KMS-11 (cell line): ENCODE data around the gene DSG4.

Experiments used
- H2AFZ ChIP-seq: fragments of 200-600 bp; sonication (generic); 2 replicates; pipeline ENCODE4 v1.6.1; 2016; ENCODE audit warnings: antibody characterized with exemption, mixed run types, low read depth
- H3K27ac ChIP-seq: fragments of 200-600 bp; sonication (generic); 2 replicates; pipeline ENCODE4 v1.6.1; 2016; ENCODE audit warnings: mild to moderate bottlenecking, mixed run types
- H3K27me3 ChIP-seq: fragments of 200-600 bp; sonication (generic); 2 replicates; pipeline ENCODE4 v1.6.1; 2017; ENCODE audit warnings: mild to moderate bottlenecking, low read depth, mixed run types, moderate library complexity; ENCODE audit not compliant: insufficient read depth
- H3K36me3 ChIP-seq: fragments of 200-600 bp; sonication (generic); 2 replicates; pipeline ENCODE4 v1.6.1; 2017; ENCODE audit warnings: mild to moderate bottlenecking, mixed run types; ENCODE audit not compliant: insufficient read depth
- H3K4me1 ChIP-seq: fragments of 200-600 bp; sonication (generic); 2 replicates; pipeline ENCODE4 v1.6.1; 2016; ENCODE audit warnings: mild to moderate bottlenecking, low read depth, mixed run types; ENCODE audit not compliant: poor library complexity, severe bottlenecking
- H3K4me2 ChIP-seq: fragments of 200-600 bp; sonication (generic); 2 replicates; pipeline ENCODE4 v1.7.0; 2016; ENCODE audit warnings: mild to moderate bottlenecking, mixed run types
- H3K4me3 ChIP-seq: fragments of 200-600 bp; sonication (generic); IDR thresholded peaks from 2 replicates; pipeline ENCODE4 v1.6.1; 2017; ENCODE audit warnings: low read depth, low read length, mixed read lengths; ENCODE audit not compliant: insufficient read depth
- H3K79me2 ChIP-seq: fragments of 200-600 bp; sonication (generic); 2 replicates; pipeline ENCODE4 v1.6.1; 2016; ENCODE audit warnings: low read depth, mixed run types; ENCODE audit not compliant: insufficient read depth
- H3K9ac ChIP-seq: fragments of 200-600 bp; sonication (generic); 2 replicates; pipeline ENCODE4 v1.6.1; 2016; ENCODE audit warnings: mild to moderate bottlenecking, mixed run types
- H4K20me1 ChIP-seq: fragments of 200-600 bp; sonication (generic); 2 replicates; pipeline ENCODE4 v1.6.1; 2016; ENCODE audit warnings: mild to moderate bottlenecking, mixed run types; ENCODE audit not compliant: insufficient read depth
- CTCF ChIP-seq: fragments of 200-600 bp; sonication (generic); conservative IDR thresholded peaks from 2 replicates; pipeline ENCODE4 v1.6.1; 2017; ENCODE audit warnings: low read depth, mild to moderate bottlenecking, antibody characterized with exemption, low read length, moderate library complexity, mixed read lengths

DSG4 gene

GRCh38 chr18:31439807-31440325 lies 63.3 kb downstream of the DSG4 start:
- Histone ChIP-seq H2AFZ (no peak overlapping the region), H3K4me2 (no peak overlapping the region), H4K20me1 (no peaks in the 10 kb centered on the region), H3K4me3 (no peak overlapping the region), H3K27ac (no peak overlapping the region), H3K9ac (no peak overlapping the region), H3K4me1 (no peaks in the 10 kb centered on the region), H3K27me3 (no peaks in the 10 kb centered on the region), H3K79me2 (no peaks in the 10 kb centered on the region), H3K36me3 (no peaks in the 10 kb centered on the region)
- no peak for TF ChIP-seq CTCF

- Histone ChIP-seq H2AFZ (no peak overlapping the region), H4K20me1 (no peaks in the 10 kb centered on the region), H3K4me2 (no peak overlapping the region), H3K79me2 (no peaks in the 10 kb centered on the region), H3K4me1 (no peaks in the 10 kb centered on the region), H3K27me3 (no peaks in the 10 kb centered on the region), H3K36me3 (no peaks in the 10 kb centered on the region), H3K4me3 (no peak overlapping the region), H3K27ac (no peak overlapping the region), H3K9ac (no peak overlapping the region)
- TF ChIP-seq CTCF = no peak
Measured at GRCh38 chr18:31440787-31441186, 64.2 kb downstream of the DSG4 start.

- Histone ChIP-seq H3K4me2 (no peak overlapping the region), H3K79me2 (no peaks in the 10 kb centered on the region), H3K36me3 (no peaks in the 10 kb centered on the region), H4K20me1 (no peaks in the 10 kb centered on the region), H3K4me1 (no peaks in the 10 kb centered on the region), H3K4me3 (no peak overlapping the region), H3K27me3 (no peaks in the 10 kb centered on the region), H2AFZ (no peak overlapping the region), H3K27ac (no peak overlapping the region), H3K9ac (no peak overlapping the region)
- no peak for TF ChIP-seq CTCF
Measured at GRCh38 chr18:31441493-31441892, 64.9 kb downstream of the DSG4 start.

DNA sequence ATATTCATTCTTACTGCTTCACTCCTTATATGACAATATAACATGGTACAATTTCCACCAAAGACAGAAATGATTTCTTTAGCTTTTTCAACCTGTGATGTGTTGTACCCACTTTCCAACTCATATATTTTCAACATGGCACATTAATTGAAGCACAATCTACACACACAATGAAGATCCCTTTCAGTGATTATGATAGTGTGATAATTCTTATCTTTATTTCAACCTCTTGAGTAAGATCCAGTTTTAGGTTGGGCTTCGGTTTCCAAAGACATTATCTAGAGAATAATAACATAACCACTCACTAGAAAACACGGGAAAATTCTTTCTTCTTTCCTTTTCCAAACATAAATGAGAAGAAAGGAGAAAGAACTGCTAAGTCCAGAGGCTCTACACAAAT lies 67.6 kb downstream of the DSG4 start:
- H3K9ac ChIP-seq = no peak overlapping the region
- no peaks in the 10 kb centered on the region for H3K36me3 ChIP-seq
- no peak overlapping the region for H2AFZ ChIP-seq
- no peaks in the 10 kb centered on the region for H4K20me1 ChIP-seq
- no peaks in the 10 kb centered on the region for H3K4me1 ChIP-seq
- H3K27me3 ChIP-seq = no peaks in the 10 kb centered on the region
- H3K27ac ChIP-seq = no peak overlapping the region
- no peak for TF ChIP-seq CTCF
- H3K4me2 ChIP-seq = no peak overlapping the region
- H3K4me3 ChIP-seq = no peak overlapping the region
- no peaks in the 10 kb centered on the region for H3K79me2 ChIP-seq
